Endothelial cell (in vitro differentiated cells): Measurements from ENCODE around the gene SOX5. TPM values are rescaled to one million over a fixed set of nuclear protein-coding genes. Genes with fewer than 3 reads are reported as not detected.

Experiments
- DNase-seq: peaks from one replicate; pipeline ENCODE4 v3.0.0; 2021; ENCODE audit warnings: low spot score
- H3K27ac Mint-ChIP-seq: one replicate; pipeline ENCODE4 v1.8.0; 2021; ENCODE audit warnings: mixed read lengths, inconsistent platforms; ENCODE audit not compliant: unreplicated experiment
- H3K27me3 Mint-ChIP-seq: one replicate; pipeline ENCODE4 v1.8.0; 2021; ENCODE audit warnings: mild to moderate bottlenecking, moderate library complexity, mixed read lengths, inconsistent platforms; ENCODE audit not compliant: unreplicated experiment
- H3K36me3 Mint-ChIP-seq: one replicate; pipeline ENCODE4 v1.8.0; 2021; ENCODE audit warnings: mild to moderate bottlenecking, low read depth, mixed read lengths, inconsistent platforms; ENCODE audit not compliant: unreplicated experiment
- H3K4me1 Mint-ChIP-seq: one replicate; pipeline ENCODE4 v1.8.0; 2021; ENCODE audit warnings: mild to moderate bottlenecking, mixed read lengths, inconsistent platforms; ENCODE audit not compliant: unreplicated experiment
- H3K4me3 Mint-ChIP-seq: one replicate; pipeline ENCODE4 v1.8.0; 2021; ENCODE audit warnings: mild to moderate bottlenecking, mixed read lengths, inconsistent platforms; ENCODE audit not compliant: unreplicated experiment
- H3K9me3 Mint-ChIP-seq: one replicate; pipeline ENCODE4 v1.8.0; 2021; ENCODE audit warnings: mixed read lengths, inconsistent platforms; ENCODE audit not compliant: unreplicated experiment
- CTCF ChIP-seq: fragments of 200-600 bp; sonication (generic); IDR thresholded peaks from one replicate; pipeline ENCODE4 v1.5.0; 2021; ENCODE audit warnings: antibody characterized with exemption; ENCODE audit not compliant: unreplicated experiment
- total RNA-seq: library from RNA; stranded (reverse); fragmentation: NEBNext Ultra II Directional; extraction: Animal tissue kit (Norgen Biotek cat#: 25700); gene quantifications from one replicate; pipeline ENCODE4 v1.2.1, GENCODE V29; 2021; ENCODE audit not compliant: unreplicated experiment

The SOX5 gene
- total RNA-seq, 1 donor from 2014 or later: 23.1 TPM

GRCh38 chr12:23854598-23854997 lies 94.9 kb downstream of the SOX5 start:
- Mint-ChIP-seq H3K27me3 (no peaks in the 10 kb centered on the region), H3K4me3 (no peak overlapping the region), H3K36me3 (peaks cover 8% of the 10 kb centered on the region), H3K27ac (no peak overlapping the region), H3K4me1 (peaks cover 3% of the 10 kb centered on the region), H3K9me3 (peaks cover 3% of the 10 kb centered on the region)
- no peak for TF ChIP-seq CTCF
- no peak for DNase-seq

GRCh38 chr12:23853640-23854039 lies 95.8 kb downstream of the SOX5 start:
- no peak for TF ChIP-seq CTCF
- H3K27ac Mint-ChIP-seq: no peak overlapping the region
- DNase-seq: no peak
- H3K4me3 Mint-ChIP-seq: no peak overlapping the region
- peaks cover 4% of the 10 kb centered on the region for H3K36me3 Mint-ChIP-seq
- peaks cover 3% of the 10 kb centered on the region for H3K4me1 Mint-ChIP-seq
- no peaks in the 10 kb centered on the region for H3K27me3 Mint-ChIP-seq
- no peaks in the 10 kb centered on the region for H3K9me3 Mint-ChIP-seq

GRCh38 chr12:23851602-23852001 lies 97.9 kb downstream of the SOX5 start:
- no peaks in the 10 kb centered on the region for H3K9me3 Mint-ChIP-seq
- no peak for DNase-seq
- no peak overlapping the region for H3K27ac Mint-ChIP-seq
- no peak overlapping the region for H3K4me3 Mint-ChIP-seq
- H3K36me3 Mint-ChIP-seq: no peaks in the 10 kb centered on the region
- no peak for TF ChIP-seq CTCF
- peaks cover 3% of the 10 kb centered on the region for H3K4me1 Mint-ChIP-seq
- no peaks in the 10 kb centered on the region for H3K27me3 Mint-ChIP-seq

- Mint-ChIP-seq H3K4me1 (peaks cover 2% of the 10 kb centered on the region), H3K36me3 (no peaks in the 10 kb centered on the region), H3K4me3 (no peak overlapping the region), H3K9me3 (no peaks in the 10 kb centered on the region), H3K27ac (no peak overlapping the region), H3K27me3 (no peaks in the 10 kb centered on the region)
- no peak for DNase-seq
- TF ChIP-seq CTCF: no peak
These were observed 101.6 kb downstream of the SOX5 start for GRCh38 chr12:23847857-23848256.

- no peak for DNase-seq
- Mint-ChIP-seq H3K4me3 (no peak overlapping the region), H3K36me3 (no peaks in the 10 kb centered on the region), H3K27ac (no peak overlapping the region), H3K4me1 (no peaks in the 10 kb centered on the region), H3K9me3 (no peaks in the 10 kb centered on the region), H3K27me3 (no peaks in the 10 kb centered on the region)
- no peak for TF ChIP-seq CTCF
These were observed 105.5 kb downstream of the SOX5 start for GRCh38 chr12:23843958-23844357.
